GM19468 (cell line): ENCODE results near the gene SEC14L3.

ENCODE experiments used
- ATAC-seq: cut with Tn5 transposase; IDR thresholded peaks from one replicate; pipeline ENCODE4 v1.9.1; 2021; ENCODE audit warnings: mild to moderate bottlenecking, moderate library complexity, moderate number of reproducible peaks; ENCODE audit not compliant: unreplicated experiment; ENCODE audit errors: extremely low read depth

The SEC14L3 gene

DNA sequence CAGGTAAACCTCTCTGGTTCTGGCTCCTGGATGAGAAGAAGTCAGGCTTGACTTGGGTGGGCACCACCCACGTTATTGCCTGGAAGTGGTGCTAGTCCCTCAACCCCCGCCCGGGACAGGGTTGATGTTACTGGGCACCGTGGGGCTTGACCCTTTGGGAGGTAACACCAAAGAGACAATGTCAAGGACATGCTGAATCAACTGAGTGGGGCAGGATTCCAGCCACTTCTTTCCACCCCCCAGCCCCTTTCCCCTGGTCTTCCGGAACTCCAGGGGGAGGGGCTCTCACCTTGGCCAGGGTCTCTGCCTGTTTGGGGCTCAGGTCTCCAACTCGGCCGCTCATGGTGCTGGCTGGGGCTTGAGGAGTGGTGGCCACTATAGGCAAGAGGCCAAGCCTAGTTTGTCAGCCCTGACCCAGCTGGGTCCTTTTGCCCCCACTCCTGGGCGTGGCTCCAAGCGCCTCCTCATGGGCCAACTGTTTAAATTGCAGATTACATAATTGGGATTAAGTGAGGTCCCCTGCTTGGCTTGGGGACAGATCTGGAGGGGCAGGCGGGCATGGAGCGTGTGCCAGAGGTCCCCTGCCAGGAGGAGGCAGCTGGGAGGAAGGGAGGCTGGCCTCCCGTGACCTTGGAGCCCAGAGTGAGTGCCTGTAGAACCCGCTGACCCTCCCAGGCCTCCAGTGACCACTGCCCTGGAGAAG lies at the start of gene SEC14L3:
TSS of gene SEC14L3 (minus strand) at position 402 of the 703 bp plus-strand sequence. CDS start at position 343, 59 bp downstream.
- no peak for ATAC-seq

DNA sequence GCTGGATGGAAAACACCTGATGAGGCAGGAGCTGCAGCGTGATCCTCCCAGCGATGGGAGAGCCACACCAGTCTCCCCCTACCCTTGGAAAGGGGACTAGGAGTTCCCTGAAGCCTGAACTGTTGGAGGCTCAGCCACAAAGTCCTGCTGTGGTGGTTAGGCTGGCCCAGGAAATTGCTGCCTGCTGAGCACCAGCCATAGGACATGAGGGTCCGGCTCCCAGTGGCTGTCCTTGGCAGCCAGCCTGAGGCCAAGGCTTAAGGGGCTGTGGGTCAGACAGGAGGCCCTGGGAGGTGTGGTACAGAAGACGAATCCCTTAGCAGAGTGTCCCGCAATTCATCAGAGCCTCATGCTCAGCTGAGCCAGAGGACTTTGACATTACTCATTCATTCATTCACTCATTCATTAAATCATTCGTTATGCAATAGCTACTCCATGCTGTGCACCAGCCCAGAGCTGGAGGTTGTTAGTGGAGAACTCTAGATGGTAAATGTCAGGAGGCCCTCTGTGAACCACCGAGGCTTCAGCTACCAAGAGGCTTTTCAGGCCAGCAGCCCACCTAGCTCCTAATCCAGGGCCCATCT lies 48.1 kb upstream of the SEC14L3 start:
- no peak for ATAC-seq

DNA sequence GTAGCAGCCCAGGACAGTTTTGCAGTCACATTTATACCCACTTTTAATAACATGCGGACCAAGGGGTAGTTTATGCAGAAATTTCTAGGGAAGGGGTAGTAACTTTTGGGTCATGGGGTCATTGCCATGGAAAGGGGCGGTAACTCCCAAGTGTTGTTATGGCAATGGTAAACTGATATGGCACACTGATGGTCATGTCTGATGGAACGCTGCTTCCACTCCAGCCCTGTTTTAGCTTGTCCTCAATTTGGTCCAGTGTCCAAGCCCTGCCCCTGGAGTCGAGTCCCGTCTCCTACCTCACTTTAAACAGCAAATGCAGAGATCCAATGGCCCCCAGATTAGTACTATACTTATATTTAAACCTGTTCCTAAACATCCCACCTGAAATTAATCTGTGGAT lies 44.9 kb upstream of the SEC14L3 start:
- no peak for ATAC-seq

DNA sequence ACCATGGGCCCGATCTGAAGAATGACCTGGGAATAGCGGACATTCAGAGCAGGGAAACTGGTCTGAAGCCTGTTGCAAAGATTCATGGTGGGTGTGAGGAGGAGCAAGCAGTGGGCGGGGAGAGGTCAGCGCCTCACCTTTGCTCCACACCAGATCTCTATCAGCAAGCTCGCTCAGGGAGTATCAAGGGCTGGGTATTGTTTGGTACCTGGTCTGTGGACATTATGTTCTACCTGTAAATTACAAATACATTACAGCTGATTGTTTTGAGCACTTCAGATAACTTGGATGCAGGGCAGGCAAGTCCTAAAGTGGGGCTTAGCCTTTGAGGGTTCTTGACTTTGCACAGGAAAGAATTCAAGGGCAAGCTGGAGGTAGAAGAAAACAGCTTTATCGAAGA lies 44.5 kb upstream of the SEC14L3 start:
- ATAC-seq = no peak

DNA sequence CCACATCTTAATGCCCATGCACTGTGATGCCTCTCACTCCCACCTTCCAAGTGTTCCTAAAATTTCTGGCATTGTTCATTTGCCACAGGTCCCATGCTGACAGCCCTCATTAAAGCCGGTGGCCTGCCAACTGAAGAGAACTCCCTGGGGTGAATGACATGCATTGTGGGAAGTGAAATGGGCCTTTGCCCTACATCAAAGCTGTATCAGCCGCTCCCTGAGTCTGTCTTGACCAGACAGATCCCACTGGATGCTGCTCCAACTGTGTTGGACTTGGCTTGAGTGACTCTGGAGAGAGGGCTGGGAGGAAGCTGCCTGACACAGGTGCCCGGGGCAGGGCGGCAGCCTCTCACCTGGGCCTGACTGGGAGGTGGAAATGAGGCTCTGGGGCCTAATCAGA lies 42.4 kb upstream of the SEC14L3 start:
- no peak for ATAC-seq

DNA sequence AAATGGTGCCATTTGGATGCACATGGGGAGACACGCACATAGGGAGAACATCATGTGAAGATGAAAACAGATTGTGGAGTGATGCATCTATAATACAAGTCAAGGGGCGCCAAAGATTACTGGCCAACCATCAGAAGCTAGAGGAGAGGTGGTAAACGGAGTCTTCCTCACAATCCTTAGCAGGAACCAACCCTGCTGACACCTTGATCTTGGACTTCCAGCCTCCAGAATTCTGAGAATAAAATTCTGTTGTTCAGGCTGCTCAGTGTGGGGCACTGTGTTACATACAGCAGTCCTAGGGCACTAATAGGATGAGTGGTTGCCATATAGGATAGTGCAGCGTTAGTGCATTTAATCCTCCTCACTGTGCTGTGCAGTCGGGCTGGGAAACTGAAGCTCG lies 41.6 kb upstream of the SEC14L3 start:
- no peak for ATAC-seq

DNA sequence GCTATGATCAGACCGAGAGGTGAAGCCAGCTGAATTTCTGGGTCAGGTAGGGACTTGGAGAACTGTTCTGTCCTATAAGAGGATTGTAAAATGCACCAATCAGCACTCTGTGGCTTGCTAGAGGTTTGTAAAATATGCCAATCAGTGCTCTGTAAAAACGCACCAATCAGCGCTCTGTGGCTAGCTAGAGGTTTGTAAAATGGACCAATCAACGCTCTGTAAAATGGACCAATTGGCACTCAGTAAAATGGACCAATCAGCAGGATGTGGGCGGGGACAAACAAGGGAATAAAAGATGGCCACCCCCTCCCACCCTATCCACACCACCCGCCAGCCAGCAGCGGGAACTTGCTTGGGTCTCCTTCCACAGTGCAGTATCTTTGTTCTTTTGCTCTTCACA lies 40.1 kb upstream of the SEC14L3 start:
- no peak for ATAC-seq

DNA sequence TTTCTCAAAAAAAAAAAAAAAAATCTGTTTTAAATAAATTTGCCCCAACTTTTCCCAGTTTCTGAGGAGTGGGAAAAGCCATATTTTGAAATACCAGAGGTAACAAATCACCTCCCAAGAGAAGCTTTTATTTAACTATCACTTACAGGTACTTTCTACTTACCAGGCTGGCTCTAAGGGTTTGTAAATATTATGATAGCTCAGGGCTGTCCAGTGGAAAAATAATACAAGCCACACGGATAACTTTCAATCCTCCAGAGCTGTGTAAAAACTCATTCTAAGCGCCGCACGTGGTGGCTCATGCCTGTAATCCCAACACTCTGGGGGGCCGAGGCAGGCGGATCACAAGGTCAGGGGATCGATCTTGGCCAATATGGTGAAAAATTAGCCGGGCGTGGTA lies 39.3 kb upstream of the SEC14L3 start:
- no peak for ATAC-seq

DNA sequence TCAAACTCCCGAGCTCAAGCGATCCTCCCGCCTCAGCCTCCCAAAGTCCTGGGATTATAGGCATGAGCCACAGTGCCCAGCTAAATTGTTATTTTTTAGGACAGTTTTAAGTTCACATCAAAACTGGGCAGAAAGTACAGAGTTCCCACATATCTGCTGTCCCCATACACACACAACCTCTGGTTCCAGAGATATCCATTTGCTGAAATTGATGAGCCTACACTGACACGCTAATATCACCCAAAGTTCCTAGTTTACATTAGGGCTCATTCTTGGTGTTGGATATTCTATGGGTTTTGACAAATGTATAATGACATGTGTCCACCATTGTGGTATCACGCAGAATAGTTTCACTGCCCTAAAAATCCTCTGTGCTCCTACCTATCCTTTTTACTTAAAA lies 36.4 kb upstream of the SEC14L3 start:
- ATAC-seq = no peak

DNA sequence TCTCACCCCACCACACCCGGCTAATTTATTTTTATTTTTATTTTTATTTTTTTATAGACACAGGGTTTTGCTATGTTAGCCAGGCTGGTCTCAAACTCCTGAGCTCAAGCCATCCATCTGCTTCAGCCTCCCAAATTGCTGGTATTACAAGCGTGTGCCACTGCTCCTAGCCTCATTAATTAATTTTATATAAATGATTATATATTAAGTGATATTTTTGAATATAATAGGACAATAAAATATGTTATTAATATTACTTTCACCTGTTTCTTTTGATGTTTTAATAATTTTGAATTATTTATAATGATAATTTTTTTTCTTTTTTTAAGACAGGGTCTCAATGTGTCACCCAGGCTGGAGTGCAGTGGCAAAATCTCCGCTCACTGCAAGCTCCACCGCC lies 35.9 kb upstream of the SEC14L3 start:
- no peak for ATAC-seq

DNA sequence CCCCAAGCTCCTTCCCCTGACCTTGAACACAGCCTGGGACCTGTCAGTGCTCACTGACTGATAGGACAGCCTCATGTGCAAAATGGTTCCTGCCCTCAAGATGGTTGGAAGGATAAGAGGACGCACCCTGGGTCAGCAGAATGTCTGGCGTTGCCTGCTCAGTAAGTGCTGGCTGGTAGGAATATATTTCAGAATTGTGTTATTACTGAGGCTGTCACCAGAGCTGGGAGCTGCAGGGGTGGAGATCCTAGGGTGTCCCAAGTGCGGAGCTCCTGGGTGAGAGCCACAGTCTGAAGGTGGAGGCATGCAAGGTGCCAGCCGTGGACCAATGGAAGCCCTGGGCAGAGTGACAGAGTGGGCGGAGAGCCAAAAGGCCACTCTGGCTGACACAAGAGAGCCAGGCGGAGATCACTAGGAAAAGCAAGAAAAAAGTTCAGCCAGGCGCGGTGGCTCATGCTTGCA lies 34.7 kb upstream of the SEC14L3 start:
- ATAC-seq = no peak

DNA sequence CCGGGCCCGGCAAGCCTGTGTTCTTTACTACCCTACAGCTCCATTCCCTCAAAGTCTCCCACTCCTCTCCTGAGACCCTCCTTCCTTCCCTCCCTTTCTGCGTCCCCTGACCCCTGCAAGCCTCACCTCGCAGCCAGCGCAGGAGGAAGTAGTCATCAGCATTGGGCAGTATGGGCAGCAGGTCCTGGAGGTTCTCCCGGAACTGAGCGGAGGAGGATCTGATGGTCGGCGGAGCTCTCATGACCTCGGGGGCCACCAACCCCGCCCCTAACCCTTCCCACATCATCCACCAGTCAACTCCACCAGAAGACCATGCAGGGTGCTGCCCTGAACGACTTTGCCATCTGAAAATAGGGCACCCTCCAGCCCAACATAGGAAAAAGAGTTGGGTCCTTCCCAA lies 31.7 kb upstream of the SEC14L3 start:
- ATAC-seq = no peak

DNA sequence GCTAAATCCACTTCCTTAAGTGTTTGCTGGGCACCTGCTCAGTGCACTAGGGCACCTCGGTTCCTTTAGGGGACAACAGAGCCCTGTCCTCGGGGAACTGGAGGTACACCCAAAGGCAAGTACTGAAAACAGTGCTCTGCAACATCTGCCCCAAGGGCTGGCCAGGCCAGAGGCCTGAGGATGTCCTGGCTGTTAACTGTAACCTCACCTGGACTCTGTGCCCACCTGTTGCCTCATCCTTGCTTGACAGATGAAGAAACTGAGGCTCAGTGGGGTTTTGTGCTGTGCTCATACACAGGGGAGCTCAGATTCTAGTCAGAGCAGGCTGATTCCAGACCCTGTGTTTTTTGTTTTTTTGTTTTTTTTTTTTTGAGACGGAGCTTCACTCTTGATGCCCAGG lies 31.1 kb upstream of the SEC14L3 start:
- no peak for ATAC-seq

DNA sequence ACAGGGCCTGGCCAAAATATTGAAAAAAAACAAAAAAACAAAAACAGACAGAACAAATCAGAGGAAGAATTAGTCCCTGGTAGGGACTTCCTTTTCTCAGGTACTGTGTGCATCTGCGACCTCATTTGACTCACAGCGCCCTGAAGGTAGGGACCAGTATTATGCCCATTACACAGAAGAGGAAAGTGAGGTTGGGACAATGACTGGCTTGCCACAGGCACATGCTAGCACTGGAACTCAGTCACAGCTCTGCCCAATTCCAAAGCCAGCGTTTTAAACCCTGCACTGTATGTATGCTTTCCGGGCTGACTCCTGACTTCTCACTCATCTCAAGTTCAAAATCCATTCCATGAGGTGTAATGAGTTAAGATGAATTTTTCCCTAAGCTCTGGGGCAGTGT lies 30.3 kb upstream of the SEC14L3 start:
- ATAC-seq = no peak

DNA sequence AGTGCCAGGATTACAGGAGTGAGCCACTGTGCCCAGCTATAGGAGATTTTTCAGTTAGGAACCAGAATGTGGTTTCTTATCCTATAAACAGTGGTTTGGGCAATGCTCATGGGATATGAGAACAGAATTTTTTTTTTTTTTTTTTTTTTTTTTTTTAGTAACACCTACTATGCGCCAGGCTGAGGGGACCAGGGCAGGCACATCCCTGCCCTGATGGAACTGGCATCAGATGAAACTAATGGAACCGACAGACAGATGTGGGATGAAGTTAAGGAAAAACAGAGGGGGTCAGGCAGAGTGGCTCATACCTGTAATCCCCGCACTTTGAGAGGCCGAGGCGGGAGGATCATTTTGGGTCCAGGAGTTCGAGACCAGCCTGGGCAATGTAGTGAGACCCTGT lies 28.8 kb upstream of the SEC14L3 start:
- ATAC-seq = no peak

DNA sequence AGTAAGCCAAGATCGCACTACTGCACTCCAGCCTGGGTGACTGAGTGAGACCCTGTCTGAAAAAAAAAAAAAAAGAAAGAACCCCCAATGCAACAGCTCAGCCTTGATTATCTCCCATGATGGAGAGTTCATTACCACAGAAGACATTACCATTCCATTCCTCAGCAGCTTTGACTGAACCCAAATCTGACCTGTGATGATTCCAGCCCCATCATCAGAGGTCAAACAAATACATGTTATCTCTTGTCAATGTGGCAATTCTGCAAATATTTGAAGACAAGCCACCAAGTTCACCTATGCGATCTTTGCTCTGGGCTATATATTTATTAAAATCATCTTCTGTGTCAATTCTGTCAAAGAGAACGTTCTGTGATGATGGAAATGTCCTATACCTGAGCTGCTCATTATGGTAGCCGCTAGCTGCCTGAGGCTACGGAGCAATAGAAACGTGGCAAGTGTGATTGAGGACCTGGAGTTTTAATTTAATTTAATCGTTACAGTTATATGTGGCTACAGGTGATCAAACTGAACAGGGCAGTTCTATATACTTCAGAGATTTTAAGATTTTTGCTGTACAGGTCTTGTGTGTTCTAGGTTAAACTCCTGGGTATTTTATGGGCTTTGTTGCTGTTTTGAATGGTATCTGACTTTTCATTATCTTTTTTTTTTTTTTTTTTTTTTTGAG lies 25.8 kb upstream of the SEC14L3 start:
- ATAC-seq = no peak

DNA sequence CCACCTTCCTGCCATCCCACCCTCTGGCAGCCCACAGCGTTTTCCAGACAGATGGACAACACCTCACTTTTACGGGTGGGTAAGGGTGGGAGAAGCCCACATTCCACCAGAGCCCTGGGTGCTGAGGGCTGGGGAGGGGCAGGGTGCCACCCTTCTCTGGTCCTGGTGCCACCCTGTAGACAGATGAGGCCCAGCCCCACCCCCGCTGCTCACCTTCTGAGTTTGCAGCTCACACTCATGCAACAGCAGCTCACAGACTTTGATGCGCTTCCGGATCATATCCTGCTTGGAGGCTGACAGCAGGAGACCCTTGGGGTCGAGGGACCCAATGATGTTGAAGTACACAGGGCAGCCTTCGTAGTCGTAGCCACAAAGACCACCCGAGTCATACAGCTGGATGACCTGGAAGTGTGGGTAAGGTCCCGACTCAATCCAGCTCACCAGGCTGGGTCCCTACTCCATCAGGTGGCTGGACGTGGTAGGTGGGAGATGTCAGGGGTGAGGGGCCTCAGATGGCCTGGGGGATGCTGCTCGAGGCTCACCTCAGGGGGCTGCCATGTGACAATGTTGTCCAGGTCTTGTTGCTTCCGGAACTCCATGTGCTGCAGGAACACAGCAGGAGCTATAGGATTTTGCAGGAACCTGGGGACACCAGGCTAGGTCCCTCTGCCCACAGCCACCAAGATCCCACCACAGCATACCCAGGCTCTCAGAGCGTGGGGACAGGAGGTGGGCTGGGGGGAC lies 23.4 kb upstream of the SEC14L3 start:
- no peak for ATAC-seq

DNA sequence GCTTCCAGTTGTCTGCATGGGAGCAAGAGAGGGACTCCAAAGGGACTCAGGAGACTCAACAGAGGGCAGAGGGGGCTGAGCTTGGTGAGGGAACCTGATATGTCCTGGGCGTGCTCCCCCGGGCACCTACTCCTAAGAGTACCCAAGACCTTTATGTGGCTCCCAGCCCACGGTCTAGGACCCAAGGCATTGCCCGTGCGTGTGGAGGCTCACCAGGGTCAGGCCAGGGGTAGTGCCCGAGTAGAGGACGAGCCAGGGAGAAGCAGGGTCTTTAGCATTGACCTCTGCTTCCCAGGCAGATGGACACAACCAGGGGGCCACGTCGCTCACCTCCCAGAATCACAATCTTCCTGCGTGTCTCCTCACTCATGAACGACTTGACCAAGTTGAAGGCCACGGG lies 20.3 kb upstream of the SEC14L3 start:
- ATAC-seq = no peak

DNA sequence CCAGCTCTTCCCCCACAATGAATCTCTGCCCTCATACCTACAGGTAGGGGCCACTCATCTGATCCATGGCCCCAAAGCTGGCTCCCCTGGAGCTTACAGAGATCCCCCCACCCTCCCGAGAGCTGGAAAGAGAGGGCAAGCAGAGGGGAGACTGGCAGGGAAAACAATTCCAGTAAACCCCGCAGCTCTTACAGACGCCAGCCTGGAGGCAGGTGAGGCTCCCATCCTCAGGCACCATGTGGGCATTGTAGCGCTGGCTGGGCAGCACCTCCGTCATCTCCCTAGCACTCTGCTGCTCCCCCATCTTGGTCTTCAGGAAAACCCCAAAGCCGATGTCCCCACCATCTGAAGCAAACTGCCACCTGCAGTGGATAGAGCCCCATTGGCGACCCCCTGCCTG lies 19.6 kb upstream of the SEC14L3 start:
- ATAC-seq = no peak

DNA sequence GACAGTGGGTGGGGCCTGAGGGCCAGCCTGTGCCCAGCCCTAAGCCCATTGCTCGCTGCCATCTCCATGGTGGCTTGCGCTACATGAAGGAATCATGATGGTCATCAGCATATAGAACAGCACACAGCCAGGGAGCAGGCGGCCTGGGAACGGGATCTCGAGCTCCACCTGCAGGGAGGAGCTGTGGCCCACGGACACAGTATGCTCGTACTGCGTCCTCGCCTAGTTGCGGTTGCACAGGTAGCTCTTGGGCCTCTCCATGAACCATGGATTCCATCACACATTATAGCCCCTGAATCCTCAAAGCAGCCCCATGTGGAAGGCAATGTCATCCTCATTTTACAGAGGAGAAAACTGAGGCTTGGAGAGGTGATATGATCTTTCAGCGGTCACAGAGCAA lies 18.6 kb upstream of the SEC14L3 start:
- ATAC-seq = no peak

DNA sequence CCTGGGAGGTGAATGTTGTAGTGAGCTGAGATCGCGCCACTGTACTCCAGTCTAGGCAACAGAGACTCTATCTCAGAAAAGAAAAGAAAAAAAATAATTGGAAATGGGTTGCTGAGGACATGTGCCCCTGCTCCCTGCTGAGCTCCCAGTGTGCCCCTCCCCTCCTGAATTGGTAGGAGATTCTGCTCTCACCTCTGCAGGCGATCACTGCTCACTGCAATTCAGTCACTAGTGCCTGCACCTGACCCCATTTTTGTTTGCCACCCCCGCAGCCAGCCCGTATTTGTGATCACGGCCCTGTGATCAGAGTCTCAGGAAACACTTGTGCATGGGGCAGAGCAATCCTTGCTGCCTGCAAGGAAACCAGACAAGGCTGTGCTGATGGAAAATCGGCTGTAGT lies 16.3 kb upstream of the SEC14L3 start:
- no peak for ATAC-seq
